ENCODE measurements around the gene SLC12A2. TPM values are rescaled to one million over a fixed set of nuclear protein-coding genes. Genes with fewer than 3 reads are reported as not detected.

SLC12A2 gene
- total and polyA plus RNA-seq, 10 donors = 2.0 to 20.4 (median 16.0) TPM

GRCh38 chr5:128093368-128093767 is 9.8 kb downstream of the SLC12A2 start:
- Histone ChIP-seq H3K4me3 (no peak overlapping the region), H3K27me3 (replicated peaks in 1 of 7) (no peaks in the 10 kb centered on the region), H3K36me3 (peaks cover 0 to 6% (median 0%) of the 10 kb centered on the region in 6 donors), H3K4me1 (peaks cover 0 to 8% (median 0%) of the 10 kb centered on the region in 6 donors), H3K9me3 (peaks cover 8 to 35% (median 32%) of the 10 kb centered on the region in 8 donors), H3K27ac (no peak overlapping the region)
- TF ChIP-seq, protein P1, sequence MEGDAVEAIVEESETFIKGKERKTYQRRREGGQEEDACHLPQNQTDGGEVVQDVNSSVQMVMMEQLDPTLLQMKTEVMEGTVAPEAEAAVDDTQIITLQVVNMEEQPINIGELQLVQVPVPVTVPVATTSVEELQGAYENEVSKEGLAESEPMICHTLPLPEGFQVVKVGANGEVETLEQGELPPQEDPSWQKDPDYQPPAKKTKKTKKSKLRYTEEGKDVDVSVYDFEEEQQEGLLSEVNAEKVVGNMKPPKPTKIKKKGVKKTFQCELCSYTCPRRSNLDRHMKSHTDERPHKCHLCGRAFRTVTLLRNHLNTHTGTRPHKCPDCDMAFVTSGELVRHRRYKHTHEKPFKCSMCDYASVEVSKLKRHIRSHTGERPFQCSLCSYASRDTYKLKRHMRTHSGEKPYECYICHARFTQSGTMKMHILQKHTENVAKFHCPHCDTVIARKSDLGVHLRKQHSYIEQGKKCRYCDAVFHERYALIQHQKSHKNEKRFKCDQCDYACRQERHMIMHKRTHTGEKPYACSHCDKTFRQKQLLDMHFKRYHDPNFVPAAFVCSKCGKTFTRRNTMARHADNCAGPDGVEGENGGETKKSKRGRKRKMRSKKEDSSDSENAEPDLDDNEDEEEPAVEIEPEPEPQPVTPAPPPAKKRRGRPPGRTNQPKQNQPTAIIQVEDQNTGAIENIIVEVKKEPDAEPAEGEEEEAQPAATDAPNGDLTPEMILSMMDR (IDR thresholded peaks at IDR 0.05 in 8 of 11, conservative IDR thresholded peaks at IDR 0.05 in 3 of 11) = no peak
- TF ChIP-seq POLR2A (IDR thresholded peaks at IDR 0.05) (no peak), POLR2AphosphoS5 (IDR thresholded peaks at IDR 0.05) (no peak)
- 93 to 96% (median 94%) methylated on average over 4 of the region's 4 CpGs for WGBS, 5 donors
- no peak for DNase-seq
- intact Hi-C loops (cut with DNase I; ENCODE audit: low total_unique reads) = no loop called here

DNA sequence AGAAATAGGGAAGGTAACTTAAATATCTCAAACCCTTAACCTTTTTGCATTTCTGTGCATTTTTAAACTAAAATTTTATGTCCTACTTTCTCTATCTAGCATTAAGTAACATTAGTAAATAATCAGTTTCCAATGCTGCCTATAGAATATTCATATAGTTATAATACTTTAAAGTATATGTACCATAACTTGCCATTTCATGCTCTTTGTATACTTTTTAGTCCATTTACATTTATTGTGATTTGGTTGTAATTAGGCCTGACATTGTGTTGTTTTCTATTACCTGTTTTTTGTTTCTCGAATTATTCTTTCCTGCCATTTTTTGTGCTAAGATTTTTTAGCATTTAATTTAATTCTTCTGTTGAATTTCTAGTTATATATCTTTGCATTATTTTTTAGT is 13.7 kb downstream of the SLC12A2 start:
- WGBS, 5 donors = 91 to 98% (median 96%) methylated on average over 1 of the region's 1 CpG
- DNase-seq = no peak
- Histone ChIP-seq H3K4me3 (no peak overlapping the region), H3K9me3 (peaks cover 8 to 49% (median 41%) of the 10 kb centered on the region in 8 donors), H3K27me3 (replicated peaks in 1 of 7) (no peaks in the 10 kb centered on the region), H3K4me1 (peaks cover 0 to 5% (median 0%) of the 10 kb centered on the region in 6 donors), H3K36me3 (peaks cover 0 to 14% (median 0%) of the 10 kb centered on the region in 6 donors), H3K27ac (no peak overlapping the region)
- TF ChIP-seq POLR2AphosphoS5 (IDR thresholded peaks at IDR 0.05) = no peak
- TF ChIP-seq POLR2A (IDR thresholded peaks at IDR 0.05) = no peak
- TF ChIP-seq, protein P1 (IDR thresholded peaks at IDR 0.05 in 8 of 11, conservative IDR thresholded peaks at IDR 0.05 in 3 of 11) = no peak
- intact Hi-C loops (cut with DNase I; ENCODE audit: low total_unique reads) = no loop called here

DNA sequence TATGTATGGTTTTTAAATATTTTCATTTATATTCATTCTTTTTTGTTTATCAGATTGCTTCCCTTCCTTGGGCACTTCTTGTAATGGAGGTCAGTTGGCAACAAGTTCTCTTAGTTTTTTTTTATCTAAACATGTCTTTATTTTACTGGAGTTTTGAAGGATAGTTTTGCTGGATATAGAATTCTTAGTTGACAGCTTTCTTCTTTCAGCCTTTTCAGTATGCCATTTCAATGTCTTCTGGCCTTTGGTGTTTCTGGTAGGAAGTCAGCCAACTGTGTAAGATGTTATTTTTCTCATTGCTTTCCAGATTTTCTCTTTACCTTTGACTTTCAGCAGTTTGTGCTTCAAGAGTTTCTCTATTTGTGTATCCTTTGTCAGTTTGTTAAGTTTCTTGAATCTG is 14.2 kb downstream of the SLC12A2 start:
- H3K9me3 ChIP-seq = peaks cover 8 to 49% (median 41%) of the 10 kb centered on the region in 8 donors
- no peaks in the 10 kb centered on the region for H3K27me3 ChIP-seq (replicated peaks in 1 of 7)
- intact Hi-C loops (cut with DNase I; ENCODE audit: low total_unique reads) = no loop called here
- peaks cover 0 to 14% (median 0%) of the 10 kb centered on the region in 6 donors for H3K36me3 ChIP-seq
- TF ChIP-seq POLR2A (IDR thresholded peaks at IDR 0.05) (no peak), POLR2AphosphoS5 (IDR thresholded peaks at IDR 0.05) (no peak)
- TF ChIP-seq, protein P1 (IDR thresholded peaks at IDR 0.05 in 8 of 11, conservative IDR thresholded peaks at IDR 0.05 in 3 of 11) = no peak
- no peak overlapping the region for H3K27ac ChIP-seq
- H3K4me3 ChIP-seq = no peak overlapping the region
- peaks cover 0 to 5% (median 0%) of the 10 kb centered on the region in 6 donors for H3K4me1 ChIP-seq
- DNase-seq = no peak

DNA sequence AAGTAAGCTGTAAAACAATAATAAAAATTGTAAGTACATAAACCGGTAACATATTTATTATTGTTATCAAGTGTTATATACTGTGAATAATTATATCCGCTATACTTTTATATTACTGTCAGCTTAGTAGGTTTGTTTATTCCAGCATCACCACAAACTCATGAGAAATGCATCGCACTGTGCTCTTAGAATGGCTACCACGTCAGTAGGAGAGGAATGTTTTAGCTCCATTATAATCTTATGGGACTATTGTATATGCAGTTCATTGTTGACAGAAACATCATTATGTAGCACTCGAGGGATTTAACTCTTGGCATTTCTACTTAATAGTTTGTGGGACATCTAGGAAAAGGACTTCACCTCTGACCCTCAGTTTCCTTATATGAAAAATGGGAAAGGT is 16.4 kb downstream of the SLC12A2 start:
- H3K4me3 ChIP-seq = no peak overlapping the region
- TF ChIP-seq POLR2AphosphoS5 (IDR thresholded peaks at IDR 0.05) (no peak), POLR2A (IDR thresholded peaks at IDR 0.05) (no peak)
- TF ChIP-seq, protein P1 (IDR thresholded peaks at IDR 0.05 in 8 of 11, conservative IDR thresholded peaks at IDR 0.05 in 3 of 11) = no peak
- H3K27ac ChIP-seq = no peak overlapping the region
- no peak for DNase-seq
- intact Hi-C loops (cut with DNase I; ENCODE audit: low total_unique reads) = no loop called here
- H3K27me3 ChIP-seq (replicated peaks in 1 of 7) = no peaks in the 10 kb centered on the region
- 89 to 93% (median 92%) methylated on average over 5 of the region's 5 CpGs for WGBS, 5 donors
- peaks cover 0 to 5% (median 0%) of the 10 kb centered on the region in 6 donors for H3K4me1 ChIP-seq
- peaks cover 0 to 14% (median 0%) of the 10 kb centered on the region in 6 donors for H3K36me3 ChIP-seq
- H3K9me3 ChIP-seq = peaks cover 8 to 47% (median 41%) of the 10 kb centered on the region in 8 donors
